Liver (tissue), 9 donors: ENCODE measurements around the gene NKX1-1. TPM values are rescaled to one million over a fixed set of nuclear protein-coding genes. Genes with fewer than 3 reads are reported as not detected.
"Not testable (repeated sequence)": the region's sequence is repeated elsewhere in the genome, so short reads cannot be mapped to it uniquely, and the experiment has no call there.

ENCODE experiments used
- DNase-seq: peaks from one replicate; pipeline ENCODE4 v3.0.0-alpha.2; 2017; ENCODE audit warnings: low spot score
- H3K27ac ChIP-seq, 2 donors: one replicate each; pipeline ENCODE4 v1.7.0; 2013; ENCODE audit warnings: inconsistent platforms in 2 of 2, low read length in 2 of 2, control low read depth in 1 of 2, low read depth in 1 of 2, mild to moderate bottlenecking in 1 of 2
- H3K27me3 ChIP-seq, 4 donors: one replicate each; pipeline versions ENCODE4 v1.6.1 to v1.7.0; 2013; ENCODE audit warnings: low read length in 3 of 4, inconsistent platforms in 1 of 4, mild to moderate bottlenecking in 1 of 4, moderate library complexity in 1 of 4; ENCODE audit not compliant: control insufficient read depth in 4 of 4, insufficient read depth in 4 of 4
- H3K36me3 ChIP-seq, 4 donors: one replicate each; pipeline versions ENCODE4 v1.6.1 to v1.7.0; 2013; ENCODE audit warnings: low read length in 3 of 4, mild to moderate bottlenecking in 3 of 4, low read depth in 1 of 4, moderate library complexity in 1 of 4; ENCODE audit not compliant: control insufficient read depth in 4 of 4, insufficient read depth in 3 of 4
- H3K4me1 ChIP-seq, 4 donors: one replicate each; pipeline versions ENCODE4 v1.6.1 to v1.7.0; 2013; ENCODE audit warnings: low read length in 3 of 4, mild to moderate bottlenecking in 3 of 4, moderate library complexity in 1 of 4; ENCODE audit not compliant: control insufficient read depth in 4 of 4, insufficient read depth in 4 of 4
- H3K4me3 ChIP-seq, 3 donors: one replicate each; pipeline versions ENCODE4 v1.6.1 to v1.7.0; 2013; ENCODE audit warnings: low read length in 3 of 3, control low read depth in 1 of 3, low read depth in 1 of 3, mild to moderate bottlenecking in 1 of 3
- H3K9ac ChIP-seq, 2 donors: one replicate each; pipeline ENCODE4 v1.7.0; 2013; ENCODE audit warnings: low read length in 2 of 2, mild to moderate bottlenecking in 2 of 2, moderate library complexity in 2 of 2, control low read depth in 1 of 2, low read depth in 1 of 2
- H3K9me3 ChIP-seq, 4 donors: one replicate each; pipeline versions ENCODE4 v1.6.1 to v1.7.0; 2013; ENCODE audit warnings: low read length in 3 of 4; ENCODE audit not compliant: control insufficient read depth in 4 of 4
- EGR1 ChIP-seq, 2 donors: IDR thresholded peaks; 2 replicates each; pipeline ENCODE4 v1.6.1; 2016 to 2018; ENCODE audit warnings: antibody characterized with exemption in 2 of 2, low read depth in 2 of 2
- FOXA1 ChIP-seq: IDR thresholded peaks from 2 replicates; pipeline ENCODE4 v1.6.1; 2016; ENCODE audit warnings: antibody characterized with exemption
- HNF4A ChIP-seq, 2 donors: conservative IDR thresholded peaks; 2 replicates each; pipeline ENCODE4 v1.6.1; 2016; ENCODE audit warnings: antibody characterized with exemption in 2 of 2, mild to moderate bottlenecking in 2 of 2
- NR2F2 ChIP-seq: IDR thresholded peaks from 2 replicates; pipeline ENCODE4 v1.6.1; 2016; ENCODE audit warnings: antibody characterized with exemption
- RAD21 ChIP-seq, 2 donors: IDR thresholded peaks; 2 replicates each; pipeline ENCODE4 v1.6.1; 2016; ENCODE audit warnings: antibody characterized with exemption in 2 of 2, mild to moderate bottlenecking in 2 of 2
- RXRA ChIP-seq, 2 donors: IDR thresholded peaks; 2 replicates each; pipeline ENCODE4 v1.6.1; 2017 to 2018; ENCODE audit warnings: antibody characterized with exemption in 2 of 2, mild to moderate bottlenecking in 1 of 2
- SP1 ChIP-seq: IDR thresholded peaks from 2 replicates; pipeline ENCODE4 v1.6.1; 2018; ENCODE audit warnings: antibody characterized with exemption, mild to moderate bottlenecking
- YY1 ChIP-seq: IDR thresholded peaks from 2 replicates; pipeline ENCODE4 v1.6.1; 2016; ENCODE audit warnings: antibody characterized with exemption, mild to moderate bottlenecking
- WGBS: extraction: QIAGEN DNeasy Blood & Tissue Kit; methylation state at CpG from one replicate; pipeline ENCODE4 v1.1.7; 2013; 5-methylcytosine and 5-hydroxymethylcytosine counted together
- polyA plus RNA-seq, 2 donors: library from polyadenylated mRNA; stranded (reverse) in 1 of 2; unstranded in 1 of 2; fragments of 200-250 nt in 1 of 2; fragments of >200 nt in 1 of 2; fragmentation: Nextera tagmentation in 1 of 2; extraction: Ambion mirVana in 1 of 2; gene quantifications; one replicate each; pipeline versions ENCODE4 v1.2.1 to v1.2.3, GENCODE V29; 2013 to 2015
- total RNA-seq, 2 donors: library from RNA; depleted of rRNA; stranded (reverse); fragments of >200 nt; gene quantifications; one replicate each; pipeline ENCODE4 v1.2.3, GENCODE V29; 2014
- TF ChIP-seq, protein P1 (sequence below): IDR thresholded peaks from 2 replicates; pipeline ENCODE4 v1.6.1; 2016; ENCODE audit warnings: antibody characterized with exemption, mild to moderate bottlenecking
- TF ChIP-seq, protein P2 (sequence below): IDR thresholded peaks from 2 replicates; pipeline ENCODE4 v1.6.1; 2016; ENCODE audit warnings: antibody characterized with exemption
- donor health status: healthy.
- donor health status: healthy.
- donor health status: healthy.
- donor health status: healthy.
- donor health status: healthy.

The NKX1-1 gene
- total and polyA plus RNA-seq, 4 donors, result not detected

GRCh38 chr4:1445716-1446445 lies 39.6 kb upstream of the NKX1-1 start (continued):
- no peak for TF ChIP-seq SP1
- TF ChIP-seq FOXA1, result no peak
- TF ChIP-seq, protein P1, sequence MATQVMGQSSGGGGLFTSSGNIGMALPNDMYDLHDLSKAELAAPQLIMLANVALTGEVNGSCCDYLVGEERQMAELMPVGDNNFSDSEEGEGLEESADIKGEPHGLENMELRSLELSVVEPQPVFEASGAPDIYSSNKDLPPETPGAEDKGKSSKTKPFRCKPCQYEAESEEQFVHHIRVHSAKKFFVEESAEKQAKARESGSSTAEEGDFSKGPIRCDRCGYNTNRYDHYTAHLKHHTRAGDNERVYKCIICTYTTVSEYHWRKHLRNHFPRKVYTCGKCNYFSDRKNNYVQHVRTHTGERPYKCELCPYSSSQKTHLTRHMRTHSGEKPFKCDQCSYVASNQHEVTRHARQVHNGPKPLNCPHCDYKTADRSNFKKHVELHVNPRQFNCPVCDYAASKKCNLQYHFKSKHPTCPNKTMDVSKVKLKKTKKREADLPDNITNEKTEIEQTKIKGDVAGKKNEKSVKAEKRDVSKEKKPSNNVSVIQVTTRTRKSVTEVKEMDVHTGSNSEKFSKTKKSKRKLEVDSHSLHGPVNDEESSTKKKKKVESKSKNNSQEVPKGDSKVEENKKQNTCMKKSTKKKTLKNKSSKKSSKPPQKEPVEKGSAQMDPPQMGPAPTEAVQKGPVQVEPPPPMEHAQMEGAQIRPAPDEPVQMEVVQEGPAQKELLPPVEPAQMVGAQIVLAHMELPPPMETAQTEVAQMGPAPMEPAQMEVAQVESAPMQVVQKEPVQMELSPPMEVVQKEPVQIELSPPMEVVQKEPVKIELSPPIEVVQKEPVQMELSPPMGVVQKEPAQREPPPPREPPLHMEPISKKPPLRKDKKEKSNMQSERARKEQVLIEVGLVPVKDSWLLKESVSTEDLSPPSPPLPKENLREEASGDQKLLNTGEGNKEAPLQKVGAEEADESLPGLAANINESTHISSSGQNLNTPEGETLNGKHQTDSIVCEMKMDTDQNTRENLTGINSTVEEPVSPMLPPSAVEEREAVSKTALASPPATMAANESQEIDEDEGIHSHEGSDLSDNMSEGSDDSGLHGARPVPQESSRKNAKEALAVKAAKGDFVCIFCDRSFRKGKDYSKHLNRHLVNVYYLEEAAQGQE, result no peak
- no peak for TF ChIP-seq RXRA (IDR thresholded peaks at IDR 0.05)
- TF ChIP-seq, protein P2, sequence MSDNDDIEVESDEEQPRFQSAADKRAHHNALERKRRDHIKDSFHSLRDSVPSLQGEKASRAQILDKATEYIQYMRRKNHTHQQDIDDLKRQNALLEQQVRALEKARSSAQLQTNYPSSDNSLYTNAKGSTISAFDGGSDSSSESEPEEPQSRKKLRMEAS, result no peak
- no peak for TF ChIP-seq HNF4A (conservative IDR thresholded peaks at IDR 0.05)
- no peak for TF ChIP-seq RAD21 (IDR thresholded peaks at IDR 0.05)

DNA sequence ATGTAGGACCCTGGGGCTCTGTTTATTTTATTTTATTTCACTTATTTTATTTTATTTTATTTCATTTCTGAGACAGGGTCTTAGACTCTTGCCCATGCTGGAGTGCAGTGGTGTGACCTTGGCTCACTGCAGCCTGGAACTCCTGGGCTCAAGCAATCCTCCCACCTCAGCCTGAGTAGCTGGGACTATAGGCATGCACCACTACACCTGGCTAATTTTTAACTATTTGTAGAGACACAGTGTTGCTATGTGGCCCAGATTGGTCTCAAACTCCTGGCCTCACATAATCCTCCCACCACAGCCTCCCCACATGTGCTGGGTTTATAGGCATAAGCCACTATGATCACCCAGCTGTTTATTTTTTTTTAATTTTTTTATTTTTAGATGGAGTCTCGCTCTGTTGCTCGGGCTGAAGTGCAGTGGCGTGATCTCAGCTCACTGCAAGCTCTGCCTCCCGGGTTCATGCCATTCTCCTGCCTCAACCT lies 37.5 kb upstream of the NKX1-1 start:
- not testable (repeated sequence) for H3K27ac ChIP-seq, H3K4me3 ChIP-seq, H3K4me1 ChIP-seq, H3K9ac ChIP-seq, H3K27me3 ChIP-seq, DNase-seq, H3K9me3 ChIP-seq, H3K36me3 ChIP-seq
- WGBS, result 87% methylated on average over 4 of the region's 4 CpGs

- Histone ChIP-seq H3K9ac (no peak overlapping the region), H3K4me3 (no peak overlapping the region), H3K9me3 (no peaks in the 10 kb centered on the region), H3K36me3 (no peaks in the 10 kb centered on the region), H3K4me1 (no peaks in the 10 kb centered on the region), H3K27ac (no peak overlapping the region), H3K27me3 (no peaks in the 10 kb centered on the region)
- TF ChIP-seq NR2F2 (no peak), SP1 (no peak), YY1 (no peak), EGR1 (IDR thresholded peaks at IDR 0.05; ENCODE audit: low read depth in 2 of 2) (no peak)
- TF ChIP-seq, protein P1, result no peak
- WGBS, result 62% methylated on average over 5 of the region's 5 CpGs
- DNase-seq, result no peak
These were observed 20.8 kb upstream of the NKX1-1 start for GRCh38 chr4:1427010-1427409.
